ENCODE measurements around the gene LTN1.

DNA sequence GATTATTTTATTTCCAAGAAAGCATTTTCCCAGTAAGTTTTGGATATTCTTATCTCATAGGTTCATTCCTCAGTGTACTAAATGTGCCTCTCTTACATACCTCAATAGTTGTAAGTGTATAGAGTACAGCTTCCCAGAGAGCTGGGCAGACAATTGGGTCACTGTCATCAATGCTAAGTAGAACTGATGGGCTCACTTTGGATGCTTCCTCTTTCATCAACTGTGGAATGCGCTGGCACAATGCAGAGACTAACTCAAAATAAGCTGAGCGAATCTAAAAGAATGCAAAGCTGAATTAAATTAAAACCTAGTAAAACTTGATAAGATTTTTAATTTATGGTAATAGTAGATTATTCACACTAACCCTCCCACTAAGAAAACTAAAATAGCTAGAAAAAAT lies 21.5 kb downstream of the LTN1 start:
- TF ChIP-seq, protein P1, sequence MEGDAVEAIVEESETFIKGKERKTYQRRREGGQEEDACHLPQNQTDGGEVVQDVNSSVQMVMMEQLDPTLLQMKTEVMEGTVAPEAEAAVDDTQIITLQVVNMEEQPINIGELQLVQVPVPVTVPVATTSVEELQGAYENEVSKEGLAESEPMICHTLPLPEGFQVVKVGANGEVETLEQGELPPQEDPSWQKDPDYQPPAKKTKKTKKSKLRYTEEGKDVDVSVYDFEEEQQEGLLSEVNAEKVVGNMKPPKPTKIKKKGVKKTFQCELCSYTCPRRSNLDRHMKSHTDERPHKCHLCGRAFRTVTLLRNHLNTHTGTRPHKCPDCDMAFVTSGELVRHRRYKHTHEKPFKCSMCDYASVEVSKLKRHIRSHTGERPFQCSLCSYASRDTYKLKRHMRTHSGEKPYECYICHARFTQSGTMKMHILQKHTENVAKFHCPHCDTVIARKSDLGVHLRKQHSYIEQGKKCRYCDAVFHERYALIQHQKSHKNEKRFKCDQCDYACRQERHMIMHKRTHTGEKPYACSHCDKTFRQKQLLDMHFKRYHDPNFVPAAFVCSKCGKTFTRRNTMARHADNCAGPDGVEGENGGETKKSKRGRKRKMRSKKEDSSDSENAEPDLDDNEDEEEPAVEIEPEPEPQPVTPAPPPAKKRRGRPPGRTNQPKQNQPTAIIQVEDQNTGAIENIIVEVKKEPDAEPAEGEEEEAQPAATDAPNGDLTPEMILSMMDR (IDR thresholded peaks at IDR 0.05): no peak
- no peak for TF ChIP-seq POLR2A (IDR thresholded peaks at IDR 0.05)

Data from body of pancreas (tissue), 4 donors.